Ramos (cell line): ENCODE results near the gene ZC3H7A.

Experiments used
- in situ Hi-C: fragments of 300-500 bp; cut with MboI; formaldehyde crosslinking; loops from one replicate; pipeline ENCODE4 v1.14.3; 2022; ENCODE audit warnings: low sequenced_read_pairs; ENCODE audit not compliant: unreplicated experiment

Gene ZC3H7A

GRCh38 chr16:11742093-11742535 lies 54.9 kb downstream of the ZC3H7A start:
- in situ Hi-C loops = no loop called here

GRCh38 chr16:11740567-11740966 lies 56.5 kb downstream of the ZC3H7A start:
- in situ Hi-C loops = no loop called here

GRCh38 chr16:11738742-11739544 lies 58.1 kb downstream of the ZC3H7A start:
- in situ Hi-C loops = no loop called here

GRCh38 chr16:11737713-11738112 lies 59.3 kb downstream of the ZC3H7A start:
- in situ Hi-C loops = no loop called here

- in situ Hi-C loops = no loop called here
Observed at GRCh38 chr16:11736903-11737302, 60.2 kb downstream of the ZC3H7A start.

GRCh38 chr16:11735787-11736186 lies 61.3 kb downstream of the ZC3H7A start:
- in situ Hi-C loops = no loop called here

- in situ Hi-C loops = no loop called here
Observed at GRCh38 chr16:11734653-11735043, 62.4 kb downstream of the ZC3H7A start.

GRCh38 chr16:11734025-11734652 lies 62.9 kb downstream of the ZC3H7A start:
- in situ Hi-C loops = no loop called here

- in situ Hi-C loops = no loop called here
Observed at GRCh38 chr16:11731222-11731621, 65.8 kb downstream of the ZC3H7A start.

GRCh38 chr16:11729787-11730186 lies 67.3 kb downstream of the ZC3H7A start:
- in situ Hi-C loops = no loop called here

- in situ Hi-C loops = no loop called here
Observed at GRCh38 chr16:11727796-11728543, 69.1 kb downstream of the ZC3H7A start.

- in situ Hi-C loops = no loop called here
Observed at GRCh38 chr16:11726008-11726407, 71.0 kb downstream of the ZC3H7A start.

GRCh38 chr16:11725457-11725856 lies 71.6 kb downstream of the ZC3H7A start:
- in situ Hi-C loops = no loop called here

- in situ Hi-C loops = no loop called here
Observed at GRCh38 chr16:11722468-11722808, 74.6 kb downstream of the ZC3H7A start.

GRCh38 chr16:11721781-11722467 lies 75.1 kb downstream of the ZC3H7A start:
- in situ Hi-C loops = no loop called here

- in situ Hi-C loops = loop anchor here (10.0 kb wide), 1 partner anchor 315 kb away; no protein-coding TSS in a partner anchor
Observed at GRCh38 chr16:11719762-11720161, 77.3 kb downstream of the ZC3H7A start.

- in situ Hi-C loops = loop anchor here (10.0 kb wide), 1 partner anchor 314 kb away; no protein-coding TSS in a partner anchor
Observed at GRCh38 chr16:11719171-11719570, 77.9 kb downstream of the ZC3H7A start.

GRCh38 chr16:11717811-11718210 lies 79.2 kb downstream of the ZC3H7A start:
- in situ Hi-C loops = loop anchor here (10.0 kb wide), 1 partner anchor 313 kb away; no protein-coding TSS in a partner anchor

- in situ Hi-C loops = loop anchor here (10.0 kb wide), 1 partner anchor 312 kb away; no protein-coding TSS in a partner anchor
Observed at GRCh38 chr16:11716336-11716735, 80.7 kb downstream of the ZC3H7A start.

- in situ Hi-C loops = loop anchor here (10.0 kb wide), 1 partner anchor 311 kb away; no protein-coding TSS in a partner anchor
Observed at GRCh38 chr16:11715246-11715947, 81.7 kb downstream of the ZC3H7A start.
